LNCaP clone FGC (cell line): Measurements from ENCODE around the gene SERPIND1.

Experiments used
- DNase-seq: peaks from one replicate; pipeline ENCODE4 v3.0.0-alpha.2; 2011; ENCODE audit warnings: low read depth
- H3K4me3 ChIP-seq: 2 replicates; pipeline ENCODE4 v1.5.1; 2011; ENCODE audit warnings: mild to moderate bottlenecking, low read depth, low read length, control low read depth
- TF ChIP-seq, protein P1 (sequence below): IDR thresholded peaks from 2 replicates; pipeline ENCODE4 v1.5.1; 2012; ENCODE audit warnings: mild to moderate bottlenecking; ENCODE audit not compliant: control insufficient read depth, insufficient read depth; ENCODE audit errors: extremely low read depth

The SERPIND1 gene

DNA sequence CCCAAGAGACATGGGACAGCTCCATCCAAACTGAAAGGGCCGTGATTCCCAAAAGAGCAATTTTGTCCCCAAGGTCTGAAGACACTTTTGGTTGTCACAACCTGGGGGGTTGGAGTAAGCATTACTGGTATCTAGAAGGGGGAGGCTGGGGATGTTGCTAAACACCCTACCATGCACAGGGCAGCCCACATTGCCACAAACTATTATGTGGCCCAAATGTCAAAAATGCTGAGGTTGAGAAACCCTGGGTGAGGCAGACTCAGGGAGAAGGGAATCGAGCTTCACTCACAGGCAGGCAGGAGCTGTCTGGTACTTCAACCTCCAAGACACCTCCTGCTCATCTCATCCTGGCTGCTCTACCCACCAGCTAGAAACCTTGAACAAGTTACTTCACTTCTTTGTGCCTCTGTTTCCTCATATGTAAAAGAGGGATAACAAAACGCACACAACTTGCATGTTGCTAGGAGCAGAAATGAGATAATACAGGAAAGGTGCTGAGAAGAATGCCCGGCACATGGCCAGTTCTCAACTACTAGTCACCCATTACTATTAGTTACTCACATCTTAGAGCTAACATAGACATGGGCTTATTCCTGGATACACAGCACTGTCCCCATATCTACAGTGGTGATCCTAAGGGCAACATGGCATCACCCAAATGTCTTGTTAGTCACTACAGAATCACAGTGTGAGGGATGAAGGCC, 8.8 kb downstream of the SERPIND1 start:
- TF ChIP-seq, protein P1, sequence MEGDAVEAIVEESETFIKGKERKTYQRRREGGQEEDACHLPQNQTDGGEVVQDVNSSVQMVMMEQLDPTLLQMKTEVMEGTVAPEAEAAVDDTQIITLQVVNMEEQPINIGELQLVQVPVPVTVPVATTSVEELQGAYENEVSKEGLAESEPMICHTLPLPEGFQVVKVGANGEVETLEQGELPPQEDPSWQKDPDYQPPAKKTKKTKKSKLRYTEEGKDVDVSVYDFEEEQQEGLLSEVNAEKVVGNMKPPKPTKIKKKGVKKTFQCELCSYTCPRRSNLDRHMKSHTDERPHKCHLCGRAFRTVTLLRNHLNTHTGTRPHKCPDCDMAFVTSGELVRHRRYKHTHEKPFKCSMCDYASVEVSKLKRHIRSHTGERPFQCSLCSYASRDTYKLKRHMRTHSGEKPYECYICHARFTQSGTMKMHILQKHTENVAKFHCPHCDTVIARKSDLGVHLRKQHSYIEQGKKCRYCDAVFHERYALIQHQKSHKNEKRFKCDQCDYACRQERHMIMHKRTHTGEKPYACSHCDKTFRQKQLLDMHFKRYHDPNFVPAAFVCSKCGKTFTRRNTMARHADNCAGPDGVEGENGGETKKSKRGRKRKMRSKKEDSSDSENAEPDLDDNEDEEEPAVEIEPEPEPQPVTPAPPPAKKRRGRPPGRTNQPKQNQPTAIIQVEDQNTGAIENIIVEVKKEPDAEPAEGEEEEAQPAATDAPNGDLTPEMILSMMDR: no peak
- H3K4me3 ChIP-seq: no peak overlapping the region
- DNase-seq: no peak

DNA sequence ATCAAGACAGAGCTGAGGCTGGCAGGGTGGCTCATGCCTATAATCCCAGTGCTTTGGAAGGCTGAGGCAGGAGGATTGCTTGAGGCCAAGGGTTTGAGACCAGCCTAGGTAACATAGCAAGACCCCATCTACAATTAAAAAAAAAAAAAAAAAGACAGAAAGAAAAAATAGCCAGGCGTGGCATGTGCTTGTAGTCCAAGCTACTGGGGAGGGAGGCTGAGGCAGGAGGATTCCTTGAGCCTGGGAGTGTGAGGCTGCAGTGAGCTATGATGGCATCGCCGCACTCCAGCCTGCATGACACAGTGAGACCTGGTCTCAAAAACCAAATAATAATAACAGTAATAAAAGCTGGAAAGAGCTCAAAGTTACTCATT, 9.4 kb downstream of the SERPIND1 start:
- no peak for DNase-seq
- no peak overlapping the region for H3K4me3 ChIP-seq
- TF ChIP-seq, protein P1: no peak

DNA sequence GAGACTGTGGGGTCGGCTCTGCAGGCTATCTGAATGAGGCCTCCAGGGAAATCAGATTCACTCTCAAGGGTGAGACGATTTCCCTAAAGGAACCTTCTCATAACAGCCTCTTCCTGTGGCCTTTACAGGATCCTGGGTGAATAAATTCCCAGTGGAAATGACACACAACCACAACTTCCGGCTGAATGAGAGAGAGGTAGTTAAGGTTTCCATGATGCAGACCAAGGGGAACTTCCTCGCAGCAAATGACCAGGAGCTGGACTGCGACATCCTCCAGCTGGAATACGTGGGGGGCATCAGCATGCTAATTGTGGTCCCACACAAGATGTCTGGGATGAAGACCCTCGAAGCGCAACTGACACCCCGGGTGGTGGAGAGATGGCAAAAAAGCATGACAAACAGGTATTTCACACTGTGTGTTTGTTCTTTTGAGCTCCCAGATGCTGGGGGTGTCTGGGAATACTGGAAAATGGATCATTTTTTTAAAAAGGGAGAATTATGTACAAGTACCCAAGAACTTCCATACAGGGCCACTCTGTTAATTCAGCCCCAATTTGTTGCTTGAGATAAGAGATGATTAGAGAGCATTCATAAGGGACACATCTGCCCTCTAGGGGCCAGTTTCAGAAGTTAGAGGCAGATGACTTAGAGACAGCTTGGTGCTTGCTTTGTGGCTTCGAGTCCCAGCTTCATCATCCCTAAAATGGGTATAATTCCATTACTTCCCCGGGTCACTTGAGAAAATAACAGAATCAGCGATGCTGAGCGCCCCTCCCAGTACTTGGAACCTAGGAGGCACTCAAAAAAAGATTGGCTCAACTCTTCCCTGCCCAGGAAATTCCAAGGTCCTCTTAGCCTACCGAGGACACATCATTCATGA, 10.2 kb downstream of the SERPIND1 start:
- DNase-seq: no peak
- no peak overlapping the region for H3K4me3 ChIP-seq
- TF ChIP-seq, protein P1: peak; percentile 71

DNA sequence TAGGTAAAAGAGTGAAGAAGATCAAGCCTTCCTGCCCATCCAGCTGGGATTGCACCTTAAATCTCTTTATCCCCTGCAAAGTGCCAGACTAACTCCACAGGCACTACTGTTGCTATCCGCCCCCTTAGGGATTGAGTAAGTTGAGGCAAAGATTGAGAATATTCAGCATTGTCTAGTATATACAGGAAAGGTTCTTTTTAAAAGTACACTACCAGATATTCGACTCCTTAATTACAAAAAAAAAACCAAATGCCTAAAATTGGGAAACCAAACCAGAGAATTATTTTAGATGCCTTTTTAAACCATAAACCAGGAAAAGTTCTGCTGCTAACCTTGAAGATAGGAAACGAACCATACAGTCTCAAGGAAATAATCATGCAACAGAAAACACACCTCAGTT, 11.5 kb downstream of the SERPIND1 start:
- no peak for DNase-seq
- TF ChIP-seq, protein P1: no peak
- H3K4me3 ChIP-seq: no peak overlapping the region

DNA sequence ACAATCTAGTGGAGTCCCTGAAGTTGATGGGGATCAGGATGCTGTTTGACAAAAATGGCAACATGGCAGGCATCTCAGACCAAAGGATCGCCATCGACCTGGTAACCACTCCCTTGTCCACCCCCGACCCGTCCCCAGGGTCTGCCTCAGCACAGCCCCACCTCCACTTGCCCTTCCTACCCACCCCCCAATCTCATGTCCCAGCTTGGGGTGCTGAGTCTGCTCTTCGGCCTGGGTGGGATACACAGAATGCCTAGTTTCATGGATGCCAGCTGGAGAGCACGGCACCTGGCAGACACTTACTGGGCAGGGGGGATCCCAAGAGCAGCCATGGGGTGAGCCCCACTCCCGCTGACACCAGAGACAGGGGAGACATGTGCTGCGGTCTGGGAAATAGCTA, 12.1 kb downstream of the SERPIND1 start:
- TF ChIP-seq, protein P1: no peak
- no peak overlapping the region for H3K4me3 ChIP-seq
- DNase-seq: no peak

DNA sequence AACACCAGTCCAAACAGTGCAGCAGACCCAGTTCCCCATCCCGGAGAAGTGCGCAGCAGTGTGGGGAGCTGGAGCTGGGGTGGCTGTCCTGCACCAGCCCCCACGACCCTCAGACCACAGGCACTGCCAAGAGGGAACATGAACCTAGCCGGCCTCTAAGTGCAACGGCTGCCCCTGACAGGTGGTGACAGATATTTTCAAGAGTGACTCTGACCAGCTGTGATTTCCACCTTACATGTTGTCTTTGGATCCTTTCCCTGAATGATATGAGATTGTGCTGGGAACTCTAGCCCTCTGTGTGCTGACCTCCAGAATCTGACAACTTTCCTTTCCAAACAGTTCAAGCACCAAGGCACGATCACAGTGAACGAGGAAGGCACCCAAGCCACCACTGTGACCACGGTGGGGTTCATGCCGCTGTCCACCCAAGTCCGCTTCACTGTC, 12.6 kb downstream of the SERPIND1 start:
- TF ChIP-seq, protein P1: no peak
- no peak for DNase-seq

More for the DNA sequence above, 12.6 kb downstream of the SERPIND1 start:
- no peak overlapping the region for H3K4me3 ChIP-seq
